ENCODE data around the gene APBB1.

Gene APBB1

GRCh38 chr11:6419009-6419631 is at the start of gene APBB1:
Gene APBB1 (minus strand): TSS chr11:6419094. CDS start chr11:6411347, 7,747 bp downstream.
- peak; percentile 82 for DNase-seq

- DNase-seq: no peak
Observed at GRCh38 chr11:6459099-6459450, 40.2 kb upstream of the APBB1 start.

- DNase-seq: no peak
Observed at GRCh38 chr11:6458352-6459098, 39.6 kb upstream of the APBB1 start.

GRCh38 chr11:6457581-6458320 is 38.9 kb upstream of the APBB1 start:
- DNase-seq: no peak

GRCh38 chr11:6456361-6457073 is 37.6 kb upstream of the APBB1 start:
- no peak for DNase-seq

- DNase-seq: no peak
Observed at GRCh38 chr11:6455070-6455469, 36.2 kb upstream of the APBB1 start.

- DNase-seq: no peak
Observed at GRCh38 chr11:6453152-6453551, 34.3 kb upstream of the APBB1 start.

GRCh38 chr11:6452219-6452618 is 33.3 kb upstream of the APBB1 start:
- DNase-seq: no peak

GRCh38 chr11:6448574-6448973 is 29.7 kb upstream of the APBB1 start:
- no peak for DNase-seq

GRCh38 chr11:6443269-6444003 is 24.5 kb upstream of the APBB1 start:
- DNase-seq: peak; percentile 54

- DNase-seq: no peak
Observed at GRCh38 chr11:6442441-6442840, 23.5 kb upstream of the APBB1 start.

- no peak for DNase-seq
Observed at GRCh38 chr11:6440906-6441358, 22.0 kb upstream of the APBB1 start, which contains the start of gene HPX. Gene HPX (minus strand): TSS chr11:6440987. CDS start chr11:6440963, 24 bp downstream.

- DNase-seq: no peak
Observed at GRCh38 chr11:6438979-6439571, 20.2 kb upstream of the APBB1 start.

GRCh38 chr11:6437993-6438392 is 19.1 kb upstream of the APBB1 start:
- no peak for DNase-seq

GRCh38 chr11:6437423-6437822 is 18.5 kb upstream of the APBB1 start:
- no peak for DNase-seq

GRCh38 chr11:6433998-6434660 is 15.2 kb upstream of the APBB1 start:
- DNase-seq: no peak

GRCh38 chr11:6431861-6432260 is 13.0 kb upstream of the APBB1 start:
- no peak for DNase-seq

GRCh38 chr11:6427516-6427915 is 8.6 kb upstream of the APBB1 start:
- no peak for DNase-seq

GRCh38 chr11:6420677-6421076 is 1.8 kb upstream of the APBB1 start:
- DNase-seq: no peak

- no peak for DNase-seq
Observed at GRCh38 chr11:6418557-6419008, 311 bp downstream of the APBB1 start.

- DNase-seq: no peak
Observed at GRCh38 chr11:6417907-6418556, 862 bp downstream of the APBB1 start.
